Measurements from ENCODE around the gene CRYBB1. TPM values are rescaled to one million over a fixed set of nuclear protein-coding genes. Genes with fewer than 3 reads are reported as not detected.

CRYBB1 gene
- total RNA-seq, 1 donor from 2014 or later, result not detected

- no peaks in the 10 kb centered on the region for H3K9me3 Mint-ChIP-seq
- DNase-seq (no peak), ATAC-seq (ENCODE audit: low read depth) (no peak)
- peaks cover 31% of the 10 kb centered on the region for H3K4me1 Mint-ChIP-seq
- CTCF ChIA-PET, result no interaction called here
- H3K27ac Mint-ChIP-seq, result peak overlapping the region; percentile 0
- no peaks in the 10 kb centered on the region for H3K27me3 Mint-ChIP-seq
- intact Hi-C loops (cut with micrococcal nuclease), result loop anchor here (5.0 kb wide), 1 partner anchor 160 kb away; no protein-coding TSS in a partner anchor
- TF ChIP-seq CTCF (IDR thresholded peaks at IDR 0.05), result no peak
- POLR2A ChIA-PET, result no interaction called here
- H3K4me3 Mint-ChIP-seq, result no peak overlapping the region
- no peaks in the 10 kb centered on the region for H3K36me3 Mint-ChIP-seq (ENCODE audit: low read depth)
Measured at GRCh38 chr22:26592421-26592891, 25.4 kb downstream of the CRYBB1 start.

- Mint-ChIP-seq H3K27ac (peak within 1 kb of the TSS; percentile 72), H3K9me3 (no peaks in the 10 kb centered on the region), H3K27me3 (no peaks in the 10 kb centered on the region), H3K36me3 (ENCODE audit: low read depth) (no peaks in the 10 kb centered on the region), H3K4me1 (peaks cover 39% of the 10 kb centered on the region), H3K4me3 (peak within 1 kb of the TSS; percentile 87)
- CTCF ChIA-PET, result no interaction called here
- intact Hi-C loops (cut with micrococcal nuclease), result loop anchor here (1.0 to 5.0 kb wide), 6 partner anchors 11 to 158 kb away; partner anchors contain the start of genes HPS4, SRRD and TFIP11
- TF ChIP-seq CTCF (IDR thresholded peaks at IDR 0.05), result no peak
- ATAC-seq (ENCODE audit: low read depth) (peak; percentile 94), DNase-seq (peak; percentile 78)
- POLR2A ChIA-PET, result interaction anchor here (1.0 to 1.4 kb wide), 3 partner anchors 55 to 1329 kb away, joined by 3 read pairs; partner anchors contain the start of genes HPS4, PITPNB and SRRD
Measured at GRCh38 chr22:26589845-26590736, 27.7 kb downstream of the CRYBB1 start, which contains the start of gene TPST2. Gene TPST2, minus strand, starts transcription at chr22:26590132. Its CDS starts 48,502 bp downstream, at chr22:26541630.

GRCh38 chr22:26589367-26589844, 28.4 kb downstream of the CRYBB1 start:
- H3K27ac Mint-ChIP-seq, result peak overlapping the region; percentile 30
- no peaks in the 10 kb centered on the region for H3K36me3 Mint-ChIP-seq (ENCODE audit: low read depth)
- H3K4me3 Mint-ChIP-seq, result peak overlapping the region; percentile 86
- CTCF ChIA-PET, result no interaction called here
- DNase-seq, result no peak
- no peak for TF ChIP-seq CTCF (IDR thresholded peaks at IDR 0.05)
- peaks cover 39% of the 10 kb centered on the region for H3K4me1 Mint-ChIP-seq
- H3K27me3 Mint-ChIP-seq, result no peaks in the 10 kb centered on the region
- H3K9me3 Mint-ChIP-seq, result no peaks in the 10 kb centered on the region
- POLR2A ChIA-PET, result interaction anchor here (1.3 to 1.4 kb wide), 2 partner anchors 54 to 1330 kb away, joined by 3 read pairs; partner anchors contain the start of gene PITPNB
- peak; percentile 29 for ATAC-seq (ENCODE audit: low read depth)
- intact Hi-C loops (cut with micrococcal nuclease), result loop anchor here (5.0 kb wide), 1 partner anchor 107 kb away; the partner anchor contains the start of genes HPS4 and SRRD

GRCh38 chr22:26588729-26589366, 29.0 kb downstream of the CRYBB1 start:
- H3K4me1 Mint-ChIP-seq, result peaks cover 43% of the 10 kb centered on the region
- H3K36me3 Mint-ChIP-seq (ENCODE audit: low read depth), result no peaks in the 10 kb centered on the region
- no peaks in the 10 kb centered on the region for H3K9me3 Mint-ChIP-seq
- no peak for TF ChIP-seq CTCF (IDR thresholded peaks at IDR 0.05)
- no peaks in the 10 kb centered on the region for H3K27me3 Mint-ChIP-seq
- H3K4me3 Mint-ChIP-seq, result peak overlapping the region; percentile 86
- ATAC-seq (ENCODE audit: low read depth) (no peak), DNase-seq (no peak)
- peak overlapping the region; percentile 30 for H3K27ac Mint-ChIP-seq
- intact Hi-C loops (cut with micrococcal nuclease), result loop anchor here (5.0 kb wide), 1 partner anchor 107 kb away; the partner anchor contains the start of genes HPS4 and SRRD
- ChIA-PET POLR2A (interaction anchor here (1.3 to 1.6 kb wide), 2 partner anchors 53 to 76 kb away, joined by 3 to 5 read pairs; partner anchors contain the start of gene TFIP11), CTCF (no interaction called here)
